HG02642 (cell line): ENCODE measurements around the gene PALLD.
"Not testable (repeated sequence)": the region's sequence is repeated elsewhere in the genome, so short reads cannot be mapped to it uniquely, and the experiment has no call there.

Source experiments
- ATAC-seq: cut with Tn5 transposase; IDR thresholded peaks from one replicate; pipeline ENCODE4 v1.9.1; 2021; ENCODE audit warnings: mild to moderate bottlenecking; ENCODE audit not compliant: unreplicated experiment, poor library complexity

PALLD gene

GRCh38 chr4:168907119-168907698, 410.4 kb downstream of the PALLD start:
- no peak for ATAC-seq

DNA sequence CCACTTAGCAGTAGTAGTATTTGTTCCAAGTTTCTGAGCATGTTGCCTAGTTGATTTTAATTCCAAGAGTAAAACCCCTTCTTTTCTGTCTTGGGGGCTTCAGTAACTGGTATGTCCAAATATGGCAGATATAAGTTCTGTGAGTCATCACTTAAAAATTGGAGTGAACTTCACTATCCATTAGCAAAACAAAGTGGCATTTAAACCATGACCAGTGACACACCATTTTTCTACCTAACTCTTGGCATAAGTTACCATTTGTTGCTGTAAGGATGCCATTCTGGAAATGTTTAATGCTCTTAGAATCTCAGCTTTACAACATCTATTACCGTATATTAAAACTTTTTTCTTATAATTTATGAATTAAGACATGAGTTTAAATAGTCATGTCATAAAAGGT, 411.2 kb downstream of the PALLD start:
- ATAC-seq, result no peak

DNA sequence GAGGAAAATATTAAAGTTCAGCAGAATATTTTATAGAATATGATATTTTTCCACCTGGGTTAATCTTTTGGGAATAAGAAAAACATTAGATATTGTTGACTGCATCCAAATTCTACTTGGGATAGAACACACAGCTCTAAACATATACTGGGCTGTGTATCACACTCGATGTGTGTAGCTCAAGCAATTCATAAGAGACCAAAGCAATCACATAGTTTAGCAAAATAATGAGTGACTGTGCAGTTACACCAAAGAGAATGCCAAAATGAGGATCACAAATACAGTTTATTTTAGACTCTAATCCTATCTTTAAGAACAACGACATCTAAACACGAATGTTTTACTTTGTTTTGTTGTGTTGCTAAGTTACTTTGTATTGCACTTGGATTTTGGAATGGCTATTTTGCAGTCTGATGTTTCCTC, 412.0 kb downstream of the PALLD start:
- no peak for ATAC-seq

DNA sequence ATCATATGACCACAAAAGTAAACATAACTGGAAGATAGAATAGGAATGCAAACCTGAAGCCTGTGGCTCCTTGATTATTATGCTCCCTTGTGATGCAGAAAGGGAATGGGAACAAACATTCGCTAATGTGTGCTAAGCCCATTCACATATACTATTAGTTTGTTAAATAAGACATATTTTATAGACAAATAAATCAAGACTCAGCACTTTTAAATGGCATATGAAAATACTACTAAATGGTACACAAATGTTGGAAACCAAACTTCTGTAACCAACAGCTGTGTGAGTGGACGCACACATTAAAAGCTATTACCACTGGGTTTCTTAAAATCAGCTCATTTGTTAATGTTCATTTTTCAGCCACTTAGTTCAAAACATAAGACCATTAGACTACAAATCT, 417.2 kb downstream of the PALLD start:
- ATAC-seq, result no peak

GRCh38 chr4:168917138-168917779, 420.4 kb downstream of the PALLD start:
- no peak for ATAC-seq

GRCh38 chr4:168919706-168920324, 423.0 kb downstream of the PALLD start:
- ATAC-seq, result no peak

- ATAC-seq, result no peak
Measured at GRCh38 chr4:168920441-168921065, 423.7 kb downstream of the PALLD start.

- ATAC-seq, result peak; percentile 82
Measured at GRCh38 chr4:168923526-168924194, 426.8 kb downstream of the PALLD start.

GRCh38 chr4:168924667-168925066, 427.8 kb downstream of the PALLD start:
- ATAC-seq, result no peak

DNA sequence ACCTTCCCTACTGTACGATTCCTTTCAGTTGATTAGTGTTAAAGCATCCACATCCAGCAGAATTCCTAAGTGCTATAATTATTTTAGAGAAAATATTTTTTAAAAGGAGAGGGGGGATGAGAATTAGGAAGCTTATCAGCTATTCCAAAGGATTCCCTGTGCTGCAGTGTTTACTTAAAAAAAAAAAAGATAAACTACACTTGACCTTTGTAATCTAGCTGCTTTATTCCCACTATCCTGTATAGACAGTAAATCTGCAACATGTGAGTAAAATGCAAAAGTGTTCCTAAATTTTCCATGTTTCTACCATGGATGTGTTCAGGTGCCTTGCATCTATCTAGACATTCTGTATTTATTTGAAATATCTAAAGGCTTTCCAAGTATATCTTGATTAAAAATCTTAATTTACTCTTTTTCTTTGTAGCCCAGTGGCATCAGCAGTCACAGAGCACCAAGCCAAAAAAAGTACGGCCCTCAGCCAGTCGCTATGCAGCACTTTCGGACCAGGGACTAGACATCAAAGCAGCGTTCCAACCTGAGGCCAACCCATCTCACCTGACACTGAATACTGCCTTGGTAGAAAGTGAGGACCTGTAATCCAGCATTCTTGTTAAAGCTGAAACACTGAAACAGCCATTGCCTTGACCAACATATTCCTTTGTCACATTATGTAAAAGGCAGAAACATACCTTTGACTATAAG, 429.1 kb downstream of the PALLD start:
- no peak for ATAC-seq

GRCh38 chr4:168928346-168928745, 431.5 kb downstream of the PALLD start:
- no peak for ATAC-seq

GRCh38 chr4:168928875-168929274, 432.0 kb downstream of the PALLD start:
- no peak for ATAC-seq

DNA sequence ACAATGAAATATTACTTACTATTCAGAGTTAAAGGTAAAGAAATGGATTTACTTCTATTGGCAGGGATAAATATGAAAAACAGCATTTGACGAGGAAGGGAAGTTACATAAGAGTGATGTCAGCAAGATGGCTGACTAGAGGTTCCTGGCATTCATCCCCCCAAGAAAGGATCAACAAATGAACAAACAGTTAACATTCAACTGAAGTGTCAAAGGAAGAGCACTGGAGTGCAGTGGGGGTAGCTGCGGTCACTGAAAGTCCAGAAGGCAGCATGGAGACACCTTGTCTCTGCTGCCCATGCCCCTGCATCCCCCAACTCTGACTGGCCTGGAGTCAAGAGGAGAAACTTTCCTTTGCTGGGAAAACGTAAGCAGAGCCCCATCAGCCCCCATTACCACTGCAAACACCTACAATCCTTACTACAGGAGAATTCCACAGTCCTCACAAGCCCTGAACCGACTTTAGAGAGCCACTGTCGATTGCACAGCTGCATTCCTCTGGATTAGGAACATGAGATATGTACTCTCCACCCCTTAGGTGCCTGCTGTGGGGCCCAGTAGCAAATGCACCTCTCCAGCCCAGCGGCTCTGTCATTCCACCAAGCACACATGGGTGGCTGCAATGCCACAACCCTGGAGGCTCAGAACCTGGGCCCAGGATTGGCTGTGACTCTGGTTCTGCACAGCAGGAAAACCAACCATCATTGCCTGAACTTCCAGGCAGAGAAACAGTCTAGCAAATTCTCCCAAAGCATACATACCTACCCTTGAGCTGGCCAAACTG, 433.8 kb downstream of the PALLD start:
- ATAC-seq, result no peak

GRCh38 chr4:168931215-168931650, 434.4 kb downstream of the PALLD start:
- no peak for ATAC-seq

DNA sequence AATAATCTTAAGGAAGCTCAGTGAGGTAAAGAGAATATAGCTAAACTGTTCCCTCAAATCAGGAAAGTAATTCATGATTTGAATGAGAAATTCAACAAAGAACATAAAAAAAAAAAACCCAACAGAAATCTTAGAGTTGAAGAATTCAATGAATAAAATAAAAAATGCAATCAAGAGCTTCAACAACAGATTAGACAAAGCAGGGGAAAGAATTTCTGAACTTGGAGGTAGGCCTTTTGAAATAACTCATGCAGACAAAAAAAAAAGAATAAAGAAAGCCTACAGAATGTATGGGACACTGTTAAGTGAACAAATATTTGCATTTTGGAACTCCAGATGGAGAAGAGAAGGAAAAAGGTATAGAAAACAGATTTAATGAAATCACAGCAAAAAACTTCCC, 435.3 kb downstream of the PALLD start:
- ATAC-seq, result no peak

GRCh38 chr4:168933423-168933822, 436.6 kb downstream of the PALLD start:
- ATAC-seq, result no peak

- not testable (repeated sequence) for ATAC-seq
Measured at GRCh38 chr4:168937473-168937872, 440.6 kb downstream of the PALLD start.

- ATAC-seq, result no peak
Measured at GRCh38 chr4:168942985-168943384, 446.1 kb downstream of the PALLD start.

DNA sequence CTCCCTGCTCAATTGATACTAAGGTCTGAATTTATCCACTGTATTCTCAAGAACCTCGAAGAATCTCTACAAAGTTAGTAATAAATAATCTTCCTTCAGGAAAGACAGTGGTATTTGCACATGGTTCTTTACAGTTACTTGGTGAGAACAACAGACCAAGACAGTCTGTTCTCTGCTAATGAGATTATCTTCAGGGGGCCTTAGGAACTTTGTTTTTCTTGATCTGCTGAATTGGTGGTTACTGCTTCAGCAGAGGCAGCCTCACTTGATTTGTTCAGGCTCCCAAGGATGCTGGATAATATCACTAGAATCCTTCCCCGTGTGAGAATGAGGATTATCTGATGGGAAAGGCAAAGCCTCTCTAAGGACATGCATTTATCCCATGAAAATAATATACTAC, 448.4 kb downstream of the PALLD start:
- ATAC-seq, result no peak
